GM19023 (cell line): ENCODE results near the gene ETAA1.

Experiments used
- ATAC-seq: cut with Tn5 transposase; IDR thresholded peaks from one replicate; pipeline ENCODE4 v1.9.1; 2021; ENCODE audit warnings: mild to moderate bottlenecking, moderate library complexity; ENCODE audit not compliant: unreplicated experiment

Gene ETAA1

DNA sequence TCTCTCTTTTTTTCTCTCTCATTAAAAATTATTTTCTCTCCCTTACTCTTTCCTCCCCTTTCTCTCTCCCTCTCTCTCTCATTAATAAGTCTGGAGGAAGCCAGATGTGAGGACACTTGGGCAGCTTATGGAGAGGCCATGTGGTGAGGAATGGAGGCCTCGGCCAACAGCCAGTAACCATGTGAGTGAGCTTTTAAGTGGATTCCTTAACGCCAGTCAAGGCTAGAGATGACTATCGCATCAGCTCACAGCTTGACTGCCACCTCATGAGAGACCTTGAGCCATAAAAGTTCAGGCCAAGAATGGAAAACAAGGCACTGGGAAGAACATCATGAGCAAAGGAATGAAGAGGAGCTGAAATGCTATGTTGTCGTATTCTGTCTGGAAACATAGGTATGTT, 39.1 kb downstream of the ETAA1 start:
- ATAC-seq = no peak

DNA sequence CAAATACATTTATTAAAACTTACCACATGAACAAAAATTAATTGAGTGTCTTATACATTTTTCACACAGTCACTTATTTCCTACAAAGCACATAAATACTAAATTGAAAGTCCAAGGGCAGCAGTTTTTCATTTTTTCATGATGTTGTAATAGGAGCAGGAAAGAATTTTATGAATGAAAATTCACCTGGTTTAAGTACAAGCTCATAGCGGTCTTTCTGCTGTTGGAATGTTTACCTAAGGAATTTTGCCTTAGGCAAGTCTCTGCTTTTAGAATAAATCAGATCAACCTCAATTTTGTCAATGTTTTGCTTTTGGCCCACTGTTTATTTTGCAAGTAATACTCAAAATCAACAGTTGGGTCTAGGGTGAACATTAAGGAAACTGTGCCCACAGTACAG, 40.0 kb downstream of the ETAA1 start:
- ATAC-seq = no peak

DNA sequence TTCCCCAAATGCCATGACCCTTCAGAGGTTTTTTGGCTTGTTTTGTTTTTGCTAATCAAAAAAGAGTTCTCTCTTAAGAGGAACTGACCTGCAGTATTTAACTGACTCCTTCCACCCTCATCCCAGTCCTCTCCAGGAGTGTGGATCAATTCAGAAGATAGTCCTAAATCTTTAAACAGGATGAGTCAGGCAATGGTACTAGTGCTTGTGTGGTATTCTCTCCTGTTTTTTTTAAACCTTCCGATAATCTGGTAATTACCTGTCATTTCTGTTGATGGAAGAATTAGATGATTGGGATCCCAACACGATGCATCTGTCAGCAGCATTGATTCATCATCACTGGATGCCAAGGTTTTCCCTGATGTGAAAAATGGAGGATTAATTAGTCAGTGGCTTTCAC, 41.2 kb downstream of the ETAA1 start:
- ATAC-seq = no peak

DNA sequence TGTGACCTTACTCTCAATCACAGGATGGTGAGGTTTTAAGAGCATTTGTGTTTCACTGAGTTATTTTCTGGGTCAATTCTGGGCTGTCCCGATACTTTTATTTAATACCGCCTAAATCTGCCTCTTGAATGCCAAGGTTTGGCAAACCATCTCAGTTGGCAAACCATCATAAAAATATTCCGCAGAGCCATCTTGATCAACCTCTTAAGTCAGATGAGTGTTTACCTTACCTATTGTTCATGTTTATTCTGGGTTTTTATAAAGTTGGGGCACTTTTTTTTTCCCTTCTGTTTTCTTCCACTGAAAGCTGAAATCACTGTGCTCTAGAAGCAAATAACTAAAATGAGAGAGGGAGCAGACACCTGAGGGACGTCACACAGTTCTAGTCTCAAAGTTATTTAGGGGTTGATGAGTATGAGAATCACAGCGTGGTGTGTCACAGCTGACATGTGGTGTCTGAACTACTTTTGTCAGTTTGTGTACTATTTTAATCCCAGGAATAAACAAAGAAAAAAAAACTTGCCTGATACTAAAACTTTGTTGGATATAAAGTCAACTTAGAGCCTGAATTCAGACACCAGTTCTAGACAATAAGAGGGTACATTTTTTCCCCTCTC, 48.6 kb downstream of the ETAA1 start:
- ATAC-seq = no peak

DNA sequence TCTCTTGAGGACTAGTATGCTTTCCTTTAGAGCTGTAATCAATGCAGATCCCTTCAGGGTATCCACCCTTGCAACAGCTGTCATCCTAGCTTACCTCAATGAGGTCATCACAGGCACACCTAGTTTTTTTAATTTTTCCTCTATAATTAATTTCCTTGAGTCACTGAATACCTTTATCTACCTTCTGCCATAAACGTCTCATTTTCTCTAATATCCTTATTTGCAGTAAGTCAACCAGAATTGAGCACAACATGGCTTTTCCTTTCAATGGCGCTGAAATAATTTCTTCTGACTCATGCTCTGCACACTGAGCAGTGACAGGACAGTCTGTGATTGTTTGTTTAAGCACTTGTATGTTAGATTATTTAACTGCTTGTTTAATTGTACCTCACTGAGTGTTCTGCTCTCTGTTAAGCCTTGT, 49.4 kb downstream of the ETAA1 start:
- ATAC-seq = no peak

DNA sequence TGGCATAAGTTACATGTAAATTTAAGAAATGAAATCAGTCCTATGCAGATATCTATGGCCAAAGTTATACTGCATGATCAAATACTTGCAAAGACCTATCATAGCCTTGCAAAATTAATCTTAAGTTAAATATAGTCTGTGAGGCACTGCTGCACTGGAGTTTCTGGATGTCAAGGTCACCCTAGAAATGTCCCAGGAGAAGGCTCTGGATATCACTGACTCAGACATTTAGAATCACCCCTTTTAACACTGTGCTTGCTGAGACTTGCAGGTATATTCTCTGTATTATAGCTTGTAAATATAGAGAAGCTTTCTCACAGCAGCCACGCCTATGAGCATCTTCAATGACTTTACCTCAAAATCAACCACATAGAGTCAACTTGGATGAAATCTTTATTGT, 51.5 kb downstream of the ETAA1 start:
- no peak for ATAC-seq

DNA sequence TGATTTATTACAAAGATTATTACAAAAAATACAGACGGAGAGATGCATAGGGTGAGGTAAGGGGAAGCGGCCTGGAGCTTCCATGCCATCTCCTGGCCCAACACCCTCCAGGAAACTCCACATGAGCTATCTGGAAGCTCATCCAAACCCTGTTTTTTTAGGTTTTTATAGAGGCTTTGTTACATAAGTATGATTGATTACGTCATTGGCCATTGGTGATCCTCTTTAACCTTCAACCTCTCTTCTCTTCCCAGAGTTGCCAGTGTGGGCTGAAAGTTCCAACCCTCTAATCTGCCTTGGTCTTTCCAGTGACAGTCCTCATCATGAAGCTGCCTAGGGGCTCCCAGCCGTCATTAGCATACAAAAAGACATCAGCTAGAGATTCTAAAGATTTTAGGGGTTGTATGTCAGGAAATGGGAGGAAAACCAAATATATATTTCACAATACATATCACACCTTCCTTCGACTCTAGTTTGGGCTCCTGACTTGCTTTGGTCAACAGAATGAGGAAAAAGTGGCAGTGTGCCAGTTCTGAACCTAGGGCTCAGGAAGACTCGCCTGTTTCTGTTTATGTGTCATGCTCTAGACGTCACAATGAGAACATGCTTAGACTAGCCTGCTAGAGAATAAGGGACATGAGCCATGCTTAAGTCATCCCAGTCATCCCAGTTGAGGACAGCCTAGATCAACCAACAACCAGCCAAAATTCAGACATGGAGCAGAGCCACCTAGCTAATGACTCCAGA, 54.1 kb downstream of the ETAA1 start:
- no peak for ATAC-seq

DNA sequence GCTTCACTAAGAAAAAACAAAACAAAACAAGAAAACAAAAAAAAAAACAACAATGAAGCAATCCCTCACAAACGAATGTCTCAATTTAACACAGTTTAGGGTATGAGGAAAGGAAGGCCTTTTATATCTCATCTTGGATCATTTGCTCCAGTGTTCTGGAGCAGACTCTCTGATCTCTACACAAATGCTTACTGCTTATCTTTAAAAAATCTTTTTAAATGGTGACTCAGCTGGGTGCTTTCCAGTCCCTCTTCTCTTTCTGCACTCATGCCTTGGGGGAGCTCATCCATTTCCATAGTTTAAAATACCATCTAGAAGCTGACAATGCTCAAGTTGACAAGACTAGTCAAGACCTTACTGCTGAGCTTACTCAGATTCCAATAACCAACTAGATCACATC, 56.2 kb downstream of the ETAA1 start:
- ATAC-seq = no peak

DNA sequence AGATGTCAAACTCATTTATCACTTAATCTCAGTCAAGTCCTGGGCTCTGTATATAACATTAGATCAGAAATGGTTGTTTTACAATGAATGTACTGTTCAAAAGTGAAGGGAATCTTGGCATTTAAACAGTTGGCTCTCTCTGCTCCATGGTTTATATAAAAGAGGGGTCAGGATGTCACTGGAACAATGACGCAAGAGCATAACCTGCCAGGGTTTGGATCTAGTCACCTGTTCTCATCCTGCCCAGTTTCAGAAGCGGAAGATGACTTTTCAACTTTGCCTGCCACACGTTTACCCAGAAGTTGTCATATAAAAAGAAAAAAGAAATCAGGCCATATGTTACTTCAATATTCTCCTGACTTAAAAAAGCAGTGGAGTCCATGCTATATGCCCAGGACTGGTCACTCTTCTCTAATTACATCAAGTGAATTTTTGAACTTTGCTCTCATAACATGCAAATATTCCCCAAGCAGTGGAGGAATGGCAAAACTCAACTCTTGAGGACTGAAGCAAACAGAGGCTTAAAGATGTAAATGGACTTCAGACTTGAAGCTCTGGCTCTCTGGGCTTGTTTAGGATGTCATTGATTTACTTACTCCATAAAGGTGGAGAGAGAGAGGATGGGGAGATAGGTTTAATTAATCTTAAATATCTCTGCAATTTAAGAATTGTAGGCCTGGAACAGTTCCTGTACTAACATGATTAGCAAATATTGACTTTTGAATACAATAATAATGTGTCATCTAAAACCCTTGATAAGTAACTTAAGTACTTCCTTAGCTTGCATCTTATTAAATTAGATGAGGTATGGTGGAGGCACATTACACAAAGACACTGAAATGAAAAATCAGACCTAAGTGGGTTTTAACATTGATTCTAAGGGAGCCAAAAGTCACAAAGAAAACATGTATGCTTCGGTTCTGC, 58.3 kb downstream of the ETAA1 start:
- ATAC-seq = no peak

DNA sequence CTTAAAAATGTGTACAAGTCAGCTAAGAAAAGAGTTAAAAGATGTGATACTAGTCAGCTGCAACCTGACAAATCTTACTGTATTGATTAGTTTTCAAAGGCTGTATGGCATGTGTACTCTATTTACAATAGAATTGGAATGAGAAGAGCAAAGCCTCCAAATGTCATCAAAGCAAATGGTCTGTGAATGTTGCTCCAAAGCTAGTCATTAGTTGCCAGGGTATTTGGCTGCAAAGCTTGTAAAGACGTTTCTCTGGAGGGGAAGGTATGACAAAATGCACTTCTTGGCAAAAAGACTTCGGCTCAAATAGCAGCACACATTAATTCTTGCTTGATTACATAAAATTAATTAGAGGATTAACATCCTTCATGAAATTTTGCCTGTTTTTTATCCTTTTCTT, 59.3 kb downstream of the ETAA1 start:
- ATAC-seq = no peak

DNA sequence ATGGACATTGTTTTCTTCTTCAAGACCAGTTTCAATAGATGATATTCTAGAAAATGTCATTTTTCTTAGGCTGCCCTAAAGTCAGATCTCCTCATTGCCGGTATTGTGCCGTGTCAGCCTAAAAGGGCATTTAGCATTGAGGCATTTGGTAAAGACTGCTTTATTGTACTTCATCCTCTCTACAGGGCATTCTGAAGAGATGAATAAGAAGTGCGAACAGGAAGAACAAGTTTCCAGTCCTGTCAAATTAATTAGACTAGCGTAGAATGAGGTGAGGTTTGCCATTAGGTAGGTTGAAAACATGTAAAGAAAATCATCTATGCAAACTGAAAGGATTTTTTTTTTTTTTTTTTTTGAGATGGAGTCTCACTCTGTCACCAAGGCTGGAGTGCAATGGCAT, 60.6 kb downstream of the ETAA1 start:
- ATAC-seq = no peak

DNA sequence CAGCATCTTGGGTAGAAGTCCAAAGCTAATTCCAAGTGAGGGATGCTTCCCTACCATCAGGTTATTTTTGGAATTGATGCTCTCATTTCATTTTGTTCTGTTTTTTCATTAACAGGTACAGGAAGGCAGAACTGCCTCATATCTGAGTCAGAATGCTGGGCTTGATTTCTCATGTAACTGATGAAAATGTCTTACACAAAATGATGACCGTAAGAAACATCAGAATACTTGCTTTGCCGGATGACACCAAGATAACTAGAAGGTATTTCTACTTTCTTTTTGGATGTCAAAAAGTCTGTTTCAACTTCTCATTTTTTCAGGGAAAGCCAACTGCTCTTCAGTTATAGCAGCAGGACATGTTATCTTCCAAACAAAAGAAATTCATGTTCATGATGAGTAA, 62.6 kb downstream of the ETAA1 start:
- ATAC-seq = no peak
